IPS-11a (cell line): ENCODE measurements around the gene MCU.

Experiments used
- H3K4me3 ChIP-seq: one replicate; pipeline ENCODE4 v1.5.1; 2013; ENCODE audit warnings: low read depth, low read length, control low read depth

The MCU gene

GRCh38 chr10:72800000-72800740 lies 108.2 kb downstream of the MCU start:
- no peak overlapping the region for H3K4me3 ChIP-seq

- H3K4me3 ChIP-seq = no peak overlapping the region
Observed at GRCh38 chr10:72800741-72801092, 108.8 kb downstream of the MCU start.

GRCh38 chr10:72801263-72801868 lies 109.4 kb downstream of the MCU start:
- no peak overlapping the region for H3K4me3 ChIP-seq

GRCh38 chr10:72802332-72802731 lies 110.4 kb downstream of the MCU start:
- no peak overlapping the region for H3K4me3 ChIP-seq

- H3K4me3 ChIP-seq = no peak overlapping the region
Observed at GRCh38 chr10:72802763-72803505, 111.0 kb downstream of the MCU start.

- no peak overlapping the region for H3K4me3 ChIP-seq
Observed at GRCh38 chr10:72808001-72808400, 116.1 kb downstream of the MCU start.

GRCh38 chr10:72809006-72809405 lies 117.1 kb downstream of the MCU start:
- no peak overlapping the region for H3K4me3 ChIP-seq

- no peak overlapping the region for H3K4me3 ChIP-seq
Observed at GRCh38 chr10:72810976-72811375, 119.0 kb downstream of the MCU start.

- H3K4me3 ChIP-seq = no peak overlapping the region
Observed at GRCh38 chr10:72812415-72812752, 120.4 kb downstream of the MCU start.

GRCh38 chr10:72812753-72813430 lies 120.9 kb downstream of the MCU start:
- H3K4me3 ChIP-seq = no peak overlapping the region

GRCh38 chr10:72814099-72814790 lies 122.3 kb downstream of the MCU start:
- no peak overlapping the region for H3K4me3 ChIP-seq

GRCh38 chr10:72816565-72816964 lies 124.6 kb downstream of the MCU start:
- H3K4me3 ChIP-seq = no peak overlapping the region

- no peak overlapping the region for H3K4me3 ChIP-seq
Observed at GRCh38 chr10:72818076-72818475, 126.1 kb downstream of the MCU start.

- no peak overlapping the region for H3K4me3 ChIP-seq
Observed at GRCh38 chr10:72819053-72819452, 127.1 kb downstream of the MCU start.

GRCh38 chr10:72821606-72822005 lies 129.7 kb downstream of the MCU start:
- H3K4me3 ChIP-seq = no peak overlapping the region

- H3K4me3 ChIP-seq = no peak overlapping the region
Observed at GRCh38 chr10:72822342-72822986, 130.5 kb downstream of the MCU start.

- no peak overlapping the region for H3K4me3 ChIP-seq
Observed at GRCh38 chr10:72825163-72825562, 133.2 kb downstream of the MCU start.

- no peak overlapping the region for H3K4me3 ChIP-seq
Observed at GRCh38 chr10:72826346-72826745, 134.4 kb downstream of the MCU start.

GRCh38 chr10:72828294-72828693 lies 136.4 kb downstream of the MCU start:
- H3K4me3 ChIP-seq = no peak overlapping the region

GRCh38 chr10:72830625-72831024 lies 138.7 kb downstream of the MCU start:
- no peak overlapping the region for H3K4me3 ChIP-seq
